ENCODE data around the gene SALL1. TPM values are rescaled to one million over a fixed set of nuclear protein-coding genes. Genes with fewer than 3 reads are reported as not detected.

Gene SALL1
- total and polyA plus RNA-seq, 2 donors (not counting 3 experiments of a cell fraction or from before 2014, with no cell fraction given) = not detected

DNA sequence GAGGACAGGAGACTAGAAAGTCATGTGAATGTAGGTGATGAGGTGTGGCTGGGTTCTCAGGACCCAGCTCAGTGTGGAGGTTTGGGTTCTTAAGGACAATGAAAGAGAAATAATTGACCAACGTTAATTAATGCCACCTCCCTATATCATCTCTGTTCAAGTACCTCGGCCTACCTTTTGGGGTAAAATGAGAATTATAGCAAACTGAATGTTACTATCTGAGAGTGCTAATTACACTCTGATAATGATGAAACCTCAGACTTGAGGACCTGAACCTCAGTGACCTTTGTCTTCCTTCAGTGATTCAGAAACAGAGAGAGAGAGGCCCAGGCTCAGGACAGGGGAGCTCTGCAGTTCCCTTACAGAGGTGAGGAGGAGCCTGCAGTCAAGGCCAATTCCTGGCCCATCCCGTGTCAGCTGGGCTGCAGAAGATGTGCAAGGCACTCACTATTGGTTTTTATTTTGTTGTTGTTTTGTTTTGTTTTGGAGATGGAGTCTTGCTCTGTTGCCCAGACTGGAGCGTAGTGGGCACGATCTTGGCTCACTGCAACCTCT lies 57.3 kb downstream of the SALL1 start:
- no peaks in the 10 kb centered on the region for H3K9me1 ChIP-seq (replicated peaks; ENCODE audit: control insufficient read depth, extremely low read depth, insufficient read depth, low read length)
- H3K4me1 ChIP-seq (ENCODE audit: control insufficient read depth, extremely low read depth, insufficient read depth, low read length) = no peaks in the 10 kb centered on the region
- H3K9me3 ChIP-seq (replicated peaks; ENCODE audit: control insufficient read depth, insufficient read depth, low read length) = peaks cover 2% of the 10 kb centered on the region
- FAIRE-seq (no peak), DNase-seq (ENCODE audit: low read depth, low spot score) (no peak)
- H3K79me2 ChIP-seq (ENCODE audit: control insufficient read depth, insufficient read depth, low read length) = no peaks in the 10 kb centered on the region
- CTCF ChIA-PET = no interaction called here
- intact Hi-C loops (cut with micrococcal nuclease) = no loop called here
- no peaks in the 10 kb centered on the region for H4K20me1 ChIP-seq (replicated peaks; ENCODE audit: control insufficient read depth, extremely low read depth, insufficient read depth, low read length)
- TF ChIP-seq, protein P1, sequence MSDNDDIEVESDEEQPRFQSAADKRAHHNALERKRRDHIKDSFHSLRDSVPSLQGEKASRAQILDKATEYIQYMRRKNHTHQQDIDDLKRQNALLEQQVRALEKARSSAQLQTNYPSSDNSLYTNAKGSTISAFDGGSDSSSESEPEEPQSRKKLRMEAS (IDR thresholded peaks at IDR 0.05; ENCODE audit: insufficient read depth, insufficient read length) = no peak
- no peak for TF ChIP-seq GATA2 (IDR thresholded peaks at IDR 0.05; ENCODE audit: insufficient read depth, insufficient read length, low read depth, low read length)
- no peak for TF ChIP-seq EZH2 (IDR thresholded peaks at IDR 0.05; ENCODE audit: borderline replicate concordance, low read depth, low read length, severe bottlenecking)
- no peak for TF ChIP-seq MYC (IDR thresholded peaks at IDR 0.05; ENCODE audit: low read depth, low read length)
- no peak for TF ChIP-seq JUN (IDR thresholded peaks at IDR 0.05; ENCODE audit: borderline replicate concordance, insufficient read depth, insufficient read length, low read depth)
- TF ChIP-seq POLR2AphosphoS5 (IDR thresholded peaks at IDR 0.05; ENCODE audit: insufficient read depth, low read depth, low read length) = no peak
- no peak for TF ChIP-seq POLR2A (IDR thresholded peaks at IDR 0.05; ENCODE audit: low read depth, low read length)
- TF ChIP-seq, protein P2, sequence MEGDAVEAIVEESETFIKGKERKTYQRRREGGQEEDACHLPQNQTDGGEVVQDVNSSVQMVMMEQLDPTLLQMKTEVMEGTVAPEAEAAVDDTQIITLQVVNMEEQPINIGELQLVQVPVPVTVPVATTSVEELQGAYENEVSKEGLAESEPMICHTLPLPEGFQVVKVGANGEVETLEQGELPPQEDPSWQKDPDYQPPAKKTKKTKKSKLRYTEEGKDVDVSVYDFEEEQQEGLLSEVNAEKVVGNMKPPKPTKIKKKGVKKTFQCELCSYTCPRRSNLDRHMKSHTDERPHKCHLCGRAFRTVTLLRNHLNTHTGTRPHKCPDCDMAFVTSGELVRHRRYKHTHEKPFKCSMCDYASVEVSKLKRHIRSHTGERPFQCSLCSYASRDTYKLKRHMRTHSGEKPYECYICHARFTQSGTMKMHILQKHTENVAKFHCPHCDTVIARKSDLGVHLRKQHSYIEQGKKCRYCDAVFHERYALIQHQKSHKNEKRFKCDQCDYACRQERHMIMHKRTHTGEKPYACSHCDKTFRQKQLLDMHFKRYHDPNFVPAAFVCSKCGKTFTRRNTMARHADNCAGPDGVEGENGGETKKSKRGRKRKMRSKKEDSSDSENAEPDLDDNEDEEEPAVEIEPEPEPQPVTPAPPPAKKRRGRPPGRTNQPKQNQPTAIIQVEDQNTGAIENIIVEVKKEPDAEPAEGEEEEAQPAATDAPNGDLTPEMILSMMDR (IDR thresholded peaks at IDR 0.05; ENCODE audit: extremely low read depth in 1 of 2, insufficient read depth in 1 of 2, low read depth in 1 of 2, low read length in 2 of 2) = no peak
- no peak for TF ChIP-seq FOS (IDR thresholded peaks at IDR 0.05; ENCODE audit: borderline replicate concordance, insufficient read depth, low read length)
- no peak overlapping the region for H3K4me2 ChIP-seq (ENCODE audit: insufficient read depth, low read length)
- H3K36me3 ChIP-seq (ENCODE audit: control insufficient read depth in 2 of 2, extremely low read depth in 1 of 2, insufficient read depth in 2 of 2, low read length in 2 of 2) = no peaks in the 10 kb centered on the region
- no peak overlapping the region for H2AFZ ChIP-seq (ENCODE audit: low read depth, low read length)
- H3K27ac ChIP-seq (ENCODE audit: insufficient read depth, low read depth, low read length) = no peak overlapping the region
- POLR2A ChIA-PET = no interaction called here
- dilution Hi-C loops (cut with MboI; ENCODE audit: extremely low pct_ligation_motif_present, low sequenced_read_pairs) = no loop called here
- no peaks in the 10 kb centered on the region for H3K27me3 ChIP-seq (ENCODE audit: control insufficient read depth in 2 of 2, insufficient read depth in 2 of 2, low read length in 2 of 2)
- no TSS peak for BruUV-seq (replicated peaks)
- H3K9ac ChIP-seq (replicated peaks; ENCODE audit: extremely low read depth, insufficient read depth, low read length) = no peak overlapping the region
- H3K4me3 ChIP-seq (replicated peaks in 1 of 3; ENCODE audit: insufficient read depth in 1 of 3, low read depth in 1 of 3, low read length in 3 of 3) = no peak overlapping the region
